Ovary (tissue), 9 donors: ENCODE data around the gene CCT3. TPM values are rescaled to one million over a fixed set of nuclear protein-coding genes. Genes with fewer than 3 reads are reported as not detected.

Experiments
- DNase-seq, 5 donors: peaks; one replicate each; pipeline ENCODE4 v3.0.0-alpha.2; 2019 to 2020
- H3K27ac ChIP-seq, 2 donors: fragments of 200-600 bp; one replicate each; pipeline versions ENCODE4 v1.5.1 to v1.8.0; 2019 to 2022
- H3K27me3 ChIP-seq: fragments of 200-600 bp; one replicate; pipeline ENCODE4 v1.8.0; 2022
- H3K36me3 ChIP-seq: fragments of 200-600 bp; sonication (generic); one replicate; pipeline ENCODE4 v1.5.1; 2019
- H3K4me1 ChIP-seq: one replicate; pipeline ENCODE4 v1.8.1; 2013; ENCODE audit warnings: mild to moderate bottlenecking, moderate library complexity; ENCODE audit not compliant: insufficient read depth
- H3K4me3 ChIP-seq: fragments of 200-600 bp; sonication (generic); one replicate; pipeline ENCODE4 v1.5.1; 2017
- H3K9me3 ChIP-seq, 2 donors: fragments of 200-600 bp in 1 of 2; sonication (generic) in 1 of 2; one replicate each; pipeline versions ENCODE4 v1.5.1 to v1.8.1; 2013 to 2019; ENCODE audit warnings: mild to moderate bottlenecking in 1 of 2, moderate library complexity in 1 of 2
- CTCF ChIP-seq, 3 donors: fragments of 450-650 bp in 2 of 3; fragments of 200-600 bp in 1 of 3; IDR thresholded peaks; one replicate each; pipeline versions ENCODE4 v1.5.1 to v1.8.0; 2016 to 2022; ENCODE audit warnings: antibody characterized with exemption in 3 of 3, mild to moderate bottlenecking in 1 of 3
- EP300 ChIP-seq: sonication (generic); formaldehyde crosslinking; IDR thresholded peaks from one replicate; pipeline ENCODE4 v1.6.1; 2017; ENCODE audit warnings: antibody characterized with exemption
- POLR2A ChIP-seq: fragments of 450-650 bp; IDR thresholded peaks from one replicate; pipeline ENCODE4 v1.6.1; 2017; ENCODE audit warnings: antibody characterized with exemption, mild to moderate bottlenecking, moderate library complexity
- WGBS, 3 donors: extraction: QIAGEN DNeasy Blood & Tissue Kit in 1 of 3; methylation state at CpG; one replicate each; pipeline versions ENCODE4 v1.1.5 to v1.1.7; 2013 to 2017; 5-methylcytosine and 5-hydroxymethylcytosine counted together
- intact Hi-C, 4 donors: fragments of 100-400 bp; cut with DNase I; formaldehyde crosslinking; loops; one replicate each; pipeline versions ENCODE4 v1.11.0 to v1.15.1; 2022 to 2023
- polyA plus RNA-seq, 2 donors: library from polyadenylated mRNA; stranded (reverse); fragments of 200-250 nt in 1 of 2; fragments of 350-450 nt in 1 of 2; fragmentation: Illumina TruSeq in 1 of 2; extraction: RNeasy Lipid Tissue Mini Kit (QIAGEN cat#74804) in 1 of 2; gene quantifications; one replicate each; pipeline ENCODE4 v1.2.3, GENCODE V29; 2013 to 2014
- total RNA-seq, 7 donors: library from RNA; depleted of rRNA in 2 of 7; stranded (reverse); fragments of >200 nt in 2 of 7; fragmentation: NEBNext Ultra II Directional in 3 of 7; extraction: Animal tissue kit (Norgen Biotek cat#: 25700) in 3 of 7; gene quantifications; one replicate each; pipeline versions ENCODE4 v1.1.0 to v1.2.4, GENCODE V29; 2016 to 2023
- donor health status: DM: no; HTN: no; CAD: no; lungs with moderate emphysema.
- donor health status: DM: no; HTN: no; CAD: no.
- donor health status: Bipolar disorder and iron deficiency.
- donor health status: DM: yes; HTN: yes; CAD: no.
- donor health status: DM: no; HTN: no; CAD: no.
- donor health status: DM: yes; HTN: yes; CAD: no.

The CCT3 gene
- total and polyA plus RNA-seq, 9 donors = 119 to 230 (median 175) TPM

- H3K36me3 ChIP-seq = no peaks in the 10 kb centered on the region
- intact Hi-C loops = no loop called here
- no peaks in the 10 kb centered on the region for H3K27me3 ChIP-seq
- H3K27ac ChIP-seq = peak within 1 kb of the TSS in 1 of 2 donors; percentile 20
- peak; percentile 61 to 75 (median 70) for DNase-seq
- H3K4me1 ChIP-seq = peaks cover 29% of the 10 kb centered on the region
- TF ChIP-seq EP300 = no peak
- H3K9me3 ChIP-seq = no peaks in the 10 kb centered on the region
- peak within 1 kb of the TSS; percentile 36 for H3K4me3 ChIP-seq
- WGBS, 3 donors = 4 to 11% (median 8%) methylated on average over 28 to 48 of the region's 48 CpGs
Measured at GRCh38 chr1:156368889-156369684, 31.0 kb upstream of the CCT3 start, which contains the start of gene RHBG. RHBG (plus strand) TSS chr1:156369211; CDS start chr1:156369250, 39 bp downstream.

GRCh38 chr1:156368157-156368658 is 30.1 kb upstream of the CCT3 start:
- no peak overlapping the region for H3K4me3 ChIP-seq
- TF ChIP-seq EP300 = no peak
- TF ChIP-seq POLR2A = no peak
- TF ChIP-seq CTCF (IDR thresholded peaks at IDR 0.05) = no peak
- WGBS, 3 donors = 88 to 92% (median 91%) methylated on average over 7 of the region's 7 CpGs
- H3K4me1 ChIP-seq = peaks cover 23% of the 10 kb centered on the region
- no peak for DNase-seq
- H3K27ac ChIP-seq = no peak overlapping the region
- H3K27me3 ChIP-seq = no peaks in the 10 kb centered on the region
- no peaks in the 10 kb centered on the region for H3K9me3 ChIP-seq
- H3K36me3 ChIP-seq = no peaks in the 10 kb centered on the region
- intact Hi-C loops = no loop called here

- Histone ChIP-seq H3K27me3 (no peaks in the 10 kb centered on the region), H3K4me1 (peaks cover 18% of the 10 kb centered on the region), H3K4me3 (no peak overlapping the region), H3K9me3 (no peaks in the 10 kb centered on the region), H3K27ac (no peak overlapping the region), H3K36me3 (no peaks in the 10 kb centered on the region)
- TF ChIP-seq CTCF (IDR thresholded peaks at IDR 0.05) (no peak), POLR2A (no peak), EP300 (no peak)
- 80 to 90% (median 89%) methylated on average over 9 of the region's 9 CpGs for WGBS, 3 donors
- no peak for DNase-seq
- intact Hi-C loops = no loop called here
Measured at GRCh38 chr1:156367383-156368156, 29.5 kb upstream of the CCT3 start.

- Histone ChIP-seq H3K4me1 (peaks cover 11% of the 10 kb centered on the region), H3K36me3 (no peaks in the 10 kb centered on the region), H3K27ac (no peak overlapping the region), H3K4me3 (no peak overlapping the region), H3K9me3 (no peaks in the 10 kb centered on the region), H3K27me3 (no peaks in the 10 kb centered on the region)
- no peak for DNase-seq
- intact Hi-C loops = no loop called here
- 88 to 94% (median 90%) methylated on average over 5 of the region's 5 CpGs for WGBS, 3 donors
- no peak for TF ChIP-seq CTCF (IDR thresholded peaks at IDR 0.05)
- no peak for TF ChIP-seq POLR2A
- TF ChIP-seq EP300 = no peak
Measured at GRCh38 chr1:156366378-156367166, 28.5 kb upstream of the CCT3 start.
